Heart right ventricle (tissue), 16 donors: ENCODE data around the gene TPM1. TPM values are rescaled to one million over a fixed set of nuclear protein-coding genes. Genes with fewer than 3 reads are reported as not detected.

Experiments
- ATAC-seq, 8 donors: fragments of 200-7000 bp; cut with Tn5 transposase; one replicate each; pipeline ENCODE4 v1.9.1; 2020; ENCODE audit warnings: mild to moderate bottlenecking in 8 of 8, moderate library complexity in 8 of 8, moderate number of reproducible peaks in 1 of 8
- DNase-seq, 2 donors: peaks; one replicate each; pipeline ENCODE4 v3.0.0-alpha.2; 2020
- H3K27ac ChIP-seq, 10 donors: fragments of 200-600 bp; sonication (generic) in 2 of 10; one replicate each; pipeline versions ENCODE4 v1.5.0 to v1.8.0; 2020 to 2022; ENCODE audit warnings: mild to moderate bottlenecking in 3 of 10
- H3K27me3 ChIP-seq, 7 donors: fragments of 200-600 bp; one replicate each; pipeline ENCODE4 v1.8.0; 2021 to 2022; ENCODE audit warnings: mild to moderate bottlenecking in 2 of 7
- H3K36me3 ChIP-seq, 9 donors: fragments of 200-600 bp; sonication (generic) in 1 of 9; one replicate each; pipeline versions ENCODE4 v1.5.0 to v1.8.0; 2020 to 2022; ENCODE audit warnings: mild to moderate bottlenecking in 2 of 9
- H3K4me1 ChIP-seq, 9 donors: fragments of 200-600 bp; sonication (generic) in 1 of 9; one replicate each; pipeline versions ENCODE4 v1.5.0 to v1.8.0; 2020 to 2022; ENCODE audit warnings: mild to moderate bottlenecking in 4 of 9
- H3K4me3 ChIP-seq, 10 donors: fragments of 200-600 bp; sonication (generic) in 2 of 10; one replicate each; pipeline versions ENCODE4 v1.5.0 to v1.8.0; 2020 to 2022; ENCODE audit warnings: mild to moderate bottlenecking in 7 of 10, moderate library complexity in 2 of 10
- H3K9me3 ChIP-seq, 11 donors: fragments of 200-600 bp in 10 of 11; sonication (generic) in 2 of 11; one replicate each; pipeline versions ENCODE4 v1.5.0 to v1.8.0; 2013 to 2022; ENCODE audit warnings: mild to moderate bottlenecking in 2 of 11, control low read depth in 1 of 11, moderate library complexity in 1 of 11
- CTCF ChIP-seq, 9 donors: fragments of 200-600 bp; sonication (generic) in 2 of 9; IDR thresholded peaks; one replicate each; pipeline versions ENCODE4 v1.5.0 to v1.8.0; 2021 to 2022; ENCODE audit warnings: antibody characterized with exemption in 9 of 9, mild to moderate bottlenecking in 5 of 9, moderate library complexity in 1 of 9
- WGBS, 2 donors: extraction: QIAGEN DNeasy Blood & Tissue Kit; methylation state at CpG; one replicate each; pipeline ENCODE4 v1.1.7; 2013; ENCODE audit warnings: inconsistent platforms in 1 of 2; 5-methylcytosine and 5-hydroxymethylcytosine counted together
- intact Hi-C, 10 donors: fragments of 100-400 bp; cut with DNase I; formaldehyde crosslinking; loops; one replicate each; pipeline versions ENCODE4 v1.11.1 to v1.14.2; 2022
- polyA plus RNA-seq, 2 donors: library from polyadenylated mRNA; stranded (reverse); fragments of 200-250 nt; gene quantifications; one replicate each; pipeline ENCODE4 v1.2.3, GENCODE V29; 2013
- total RNA-seq, 10 donors: library from RNA; stranded (reverse); fragmentation: NEBNext Ultra II Directional in 3 of 10; extraction: Animal tissue kit (Norgen Biotek cat#: 25700) in 3 of 10; gene quantifications; one replicate each; pipeline versions ENCODE4 v1.2.1 to v1.2.4, GENCODE V29; 2021 to 2023
- donor health status: Arrhythmogenic right ventricular cardiomyopathy.
- donor health status: ischemic (EF 13 %, LVEDD 7.1; RV severe dilation, severe dysfunction).
- donor health status: healthy with polysubstance abuse.
- donor health status: DM: no; HTN: yes; CAD: no.
- donor health status: DM: no; HTN: no; CAD: no.
- donor health status: ischemic (EF 25% LVEDD 6.9; RV normal size, moderate dysfunction).
- donor health status: ischemic (EF 25% LVEDD 5.7; RV mildly dilated, moderate dysfunction).
- donor health status: healthy.
- donor health status: DM: yes; HTN: yes; CAD: no.
- donor health status: Ischemic cardiomyopathy.
- donor health status: ischemic (EF 35%, LVEDD 5.7; RV mildly dilated, moderate dysfunction).
- donor health status: nonischemic (EF 11% LVEDD 7.7; RV severe dilation, severe dysfunction).
- donor health status: DM: yes; HTN: yes; CAD: no.
- donor health status: PGD.
- donor health status: ischemic (EF 29% LVEDD 5.4; RV normal size, mild dysfunction).
- donor health status: nonischemic (EF 23%, LVEDD 6.1; RV moderate dilation, normal function).

The TPM1 gene
- total and polyA plus RNA-seq, 12 donors = 10,066 to 18,091 (median 14,403) TPM

GRCh38 chr15:63034578-63034977 is 8.0 kb upstream of the TPM1 start:
- peaks cover 0 to 4% (median 0%) of the 10 kb centered on the region in 7 donors for H3K27me3 ChIP-seq
- no peak overlapping the region for H3K27ac ChIP-seq
- no peaks in the 10 kb centered on the region for H3K36me3 ChIP-seq
- H3K4me3 ChIP-seq = no peak overlapping the region
- TF ChIP-seq CTCF (IDR thresholded peaks at IDR 0.05) = no peak
- intact Hi-C loops = loop anchor here in 1 of 10 donors (10.0 kb wide), 2 partner anchors 100 to 190 kb away; no protein-coding TSS in a partner anchor
- ATAC-seq (peak in 1 of 8 donors; percentile 36), DNase-seq (no peak)
- H3K4me1 ChIP-seq = peaks cover 0 to 18% (median 0%) of the 10 kb centered on the region in 9 donors
- WGBS, 2 donors = 64 to 72% methylated on average over 2 of the region's 2 CpGs
- no peaks in the 10 kb centered on the region for H3K9me3 ChIP-seq

- intact Hi-C loops = loop anchor here in 4 of 10 donors (1.0 to 10.0 kb wide), 4 partner anchors 33 to 190 kb away; no protein-coding TSS in a partner anchor
- TF ChIP-seq CTCF (IDR thresholded peaks at IDR 0.05) = no peak
- WGBS, 2 donors = 59 to 79% methylated on average over 4 of the region's 4 CpGs
These were observed 7.3 kb upstream of the TPM1 start for GRCh38 chr15:63035253-63035652.

GRCh38 chr15:63035977-63036376 is 6.6 kb upstream of the TPM1 start:
- Histone ChIP-seq H3K9me3 (no peaks in the 10 kb centered on the region), H3K27ac (no peak overlapping the region), H3K27me3 (peaks cover 0 to 17% (median 0%) of the 10 kb centered on the region in 7 donors), H3K4me1 (peaks cover 0 to 17% (median 5%) of the 10 kb centered on the region in 9 donors), H3K4me3 (no peak overlapping the region), H3K36me3 (no peaks in the 10 kb centered on the region)
- DNase-seq = no peak
- no peak for TF ChIP-seq CTCF (IDR thresholded peaks at IDR 0.05)
- no peak for ATAC-seq
- intact Hi-C loops = loop anchor here in 4 of 10 donors (1.0 to 10.0 kb wide), 4 partner anchors 34 to 191 kb away; no protein-coding TSS in a partner anchor
- 56 to 86% methylated on average over 4 of the region's 4 CpGs for WGBS, 2 donors

More at GRCh38 chr15:63035253-63035652, 7.3 kb upstream of the TPM1 start:
- no peak for DNase-seq
- H3K9me3 ChIP-seq = no peaks in the 10 kb centered on the region
- no peaks in the 10 kb centered on the region for H3K36me3 ChIP-seq
- H3K4me1 ChIP-seq = peaks cover 0 to 18% (median 0%) of the 10 kb centered on the region in 9 donors
- peaks cover 0 to 10% (median 0%) of the 10 kb centered on the region in 7 donors for H3K27me3 ChIP-seq
- H3K27ac ChIP-seq = no peak overlapping the region
- H3K4me3 ChIP-seq = no peak overlapping the region
- peak in 1 of 8 donors; percentile 35 for ATAC-seq

GRCh38 chr15:63037976-63038720 is 4.4 kb upstream of the TPM1 start:
- Histone ChIP-seq H3K27me3 (peaks cover 0 to 39% (median 0%) of the 10 kb centered on the region in 7 donors), H3K4me1 (peaks cover 0 to 30% (median 8%) of the 10 kb centered on the region in 9 donors), H3K36me3 (peaks cover 0 to 4% (median 0%) of the 10 kb centered on the region in 9 donors), H3K9me3 (no peaks in the 10 kb centered on the region), H3K27ac (no peak overlapping the region), H3K4me3 (no peak overlapping the region)
- WGBS, 2 donors = 89% methylated on average over 10 of the region's 10 CpGs
- no peak for TF ChIP-seq CTCF (IDR thresholded peaks at IDR 0.05)
- DNase-seq = no peak
- intact Hi-C loops = loop anchor here in 3 of 10 donors (5.0 to 10.0 kb wide), 3 partner anchors 36 to 193 kb away; no protein-coding TSS in a partner anchor
- no peak for ATAC-seq
